ENCODE results near the gene ASMTL.
"Not testable (repeated sequence)": the region's sequence is repeated elsewhere in the genome, so short reads cannot be mapped to it uniquely, and the experiment has no call there.

Gene ASMTL

GRCh38 chrX:1452516-1453394 is at the start of gene ASMTL:
Gene ASMTL (minus strand): TSS chrX:1452909. CDS start chrX:1452840, 69 bp downstream.
- DNase-seq, result no peak

GRCh38 chrX:1502241-1502640 is 49.5 kb upstream of the ASMTL start:
- no peak for DNase-seq

GRCh38 chrX:1500701-1501624 is 48.3 kb upstream of the ASMTL start:
- DNase-seq, result no peak

GRCh38 chrX:1496076-1496475 is 43.4 kb upstream of the ASMTL start:
- DNase-seq, result no peak

- no peak for DNase-seq
Observed at GRCh38 chrX:1493877-1494510, 41.3 kb upstream of the ASMTL start.

GRCh38 chrX:1493412-1493811 is 40.7 kb upstream of the ASMTL start:
- no peak for DNase-seq

- no peak for DNase-seq
Observed at GRCh38 chrX:1492421-1493012, 39.8 kb upstream of the ASMTL start.

- DNase-seq, result no peak
Observed at GRCh38 chrX:1491851-1492349, 39.2 kb upstream of the ASMTL start.

- not testable (repeated sequence) for DNase-seq
Observed at GRCh38 chrX:1491248-1491647, 38.5 kb upstream of the ASMTL start.

GRCh38 chrX:1490723-1491122 is 38.0 kb upstream of the ASMTL start:
- DNase-seq, result not testable (repeated sequence)

- not testable (repeated sequence) for DNase-seq
Observed at GRCh38 chrX:1489354-1489753, 36.6 kb upstream of the ASMTL start.

GRCh38 chrX:1488745-1489144 is 36.0 kb upstream of the ASMTL start:
- no peak for DNase-seq

- DNase-seq, result no peak
Observed at GRCh38 chrX:1488141-1488540, 35.4 kb upstream of the ASMTL start.

GRCh38 chrX:1487401-1487800 is 34.7 kb upstream of the ASMTL start:
- no peak for DNase-seq

- DNase-seq, result no peak
Observed at GRCh38 chrX:1486749-1487361, 34.1 kb upstream of the ASMTL start.

GRCh38 chrX:1486177-1486576 is 33.5 kb upstream of the ASMTL start:
- no peak for DNase-seq

- no peak for DNase-seq
Observed at GRCh38 chrX:1485033-1485432, 32.3 kb upstream of the ASMTL start.

GRCh38 chrX:1484638-1485019 is 31.9 kb upstream of the ASMTL start:
- DNase-seq, result no peak

- no peak for DNase-seq
Observed at GRCh38 chrX:1483843-1484637, 31.3 kb upstream of the ASMTL start.

GRCh38 chrX:1482530-1482928 is 29.8 kb upstream of the ASMTL start:
- DNase-seq, result not testable (repeated sequence)
